Measurements from ENCODE around the gene UBL4A.

GRCh38 chrX:154525606-154526490 lies 39.4 kb upstream of the UBL4A start:
- no peak for TF ChIP-seq CTCF (IDR thresholded peaks at IDR 0.05)
- no peak for TF ChIP-seq POLR2A (IDR thresholded peaks at IDR 0.05)
